H1 (cell line): ENCODE results near the gene CAPN10. TPM values are rescaled to one million over a fixed set of nuclear protein-coding genes. Genes with fewer than 3 reads are reported as not detected.

ENCODE experiments used
- KDM5A ChIP-seq: fragments of 200-600 bp; IDR thresholded peaks from 2 replicates; pipeline ENCODE4 v1.7.1; 2012; ENCODE audit warnings: mild to moderate bottlenecking, low read length, inconsistent platforms, mixed read lengths
- RBBP5 ChIP-seq: IDR thresholded peaks from 2 replicates; pipeline ENCODE4 v1.7.1; 2012; ENCODE audit warnings: low read depth, mild to moderate bottlenecking, inconsistent platforms, low read length, moderate library complexity, borderline replicate concordance
- polyA plus RNA-seq, 7 experiments: library from polyadenylated mRNA; depleted of rRNA in 3 of 7; stranded (reverse) in 5 of 7; unstranded in 2 of 7; fragments of >200 nt in 5 of 7; fragments of 200-250 nt in 2 of 7; gene quantifications; 1 replicate in 5 of 7; 2 replicates in 1 of 7; 4 replicates in 1 of 7; pipeline versions ENCODE4 v1.2.1 to v1.2.3, GENCODE V29; 2011 to 2013; ENCODE audit warnings: missing spikeins in 2 of 7, mixed read lengths in 2 of 7
- total RNA-seq: library from RNA; stranded (reverse); fragmentation: NEBNext Ultra II Directional; extraction: Animal tissue kit (Norgen Biotek cat#: 25700); gene quantifications from 2 replicates; pipeline ENCODE4 v1.2.1, GENCODE V29; 2021

CAPN10 gene
- total and polyA plus RNA-seq, 2 of the 8 experiments (the other 6 are each of a cell fraction or from before 2014, with no cell fraction given): 30.7 to 39.8 TPM

GRCh38 chr2:240615396-240615795 is 28.9 kb downstream of the CAPN10 start (continued):
- no peak for TF ChIP-seq KDM5A
- no peak for TF ChIP-seq RBBP5
